ENCODE measurements around the gene PKD2.
"Not testable (repeated sequence)": the region's sequence is repeated elsewhere in the genome, so short reads cannot be mapped to it uniquely, and the experiment has no call there.

Gene PKD2

GRCh38 chr4:88078579-88078978 lies 71.1 kb downstream of the PKD2 start:
- no peak for DNase-seq

GRCh38 chr4:88080626-88081025 lies 73.2 kb downstream of the PKD2 start:
- DNase-seq, result no peak

GRCh38 chr4:88087004-88087403 lies 79.6 kb downstream of the PKD2 start:
- DNase-seq, result no peak

- no peak for DNase-seq
These were observed 83.5 kb downstream of the PKD2 start for GRCh38 chr4:88090898-88091297.

GRCh38 chr4:88091378-88091777 lies 83.9 kb downstream of the PKD2 start:
- no peak for DNase-seq

- no peak for DNase-seq
These were observed 86.4 kb downstream of the PKD2 start for GRCh38 chr4:88093874-88094273.

- no peak for DNase-seq
These were observed 89.9 kb downstream of the PKD2 start for GRCh38 chr4:88097301-88097700.

GRCh38 chr4:88097781-88098180 lies 90.3 kb downstream of the PKD2 start:
- no peak for DNase-seq

- no peak for DNase-seq
These were observed 91.7 kb downstream of the PKD2 start for GRCh38 chr4:88098993-88099752.

GRCh38 chr4:88101165-88101564 lies 93.7 kb downstream of the PKD2 start:
- DNase-seq, result no peak

- DNase-seq, result no peak
These were observed 94.6 kb downstream of the PKD2 start for GRCh38 chr4:88102026-88102425.

GRCh38 chr4:88104902-88105610 lies 97.6 kb downstream of the PKD2 start:
- peak; percentile 47 for DNase-seq

- DNase-seq, result no peak
These were observed 98.8 kb downstream of the PKD2 start for GRCh38 chr4:88106205-88106604.

GRCh38 chr4:88107406-88108107 lies 100.1 kb downstream of the PKD2 start:
- DNase-seq, result no peak

GRCh38 chr4:88108108-88108465 lies 100.7 kb downstream of the PKD2 start:
- not testable (repeated sequence) for DNase-seq

GRCh38 chr4:88108747-88109122 lies 101.3 kb downstream of the PKD2 start:
- DNase-seq, result no peak

- no peak for DNase-seq
These were observed 101.9 kb downstream of the PKD2 start for GRCh38 chr4:88109123-88109881.

GRCh38 chr4:88110826-88111225 lies 103.4 kb downstream of the PKD2 start:
- peak; percentile 54 for DNase-seq

- DNase-seq, result no peak
These were observed 105.4 kb downstream of the PKD2 start for GRCh38 chr4:88112856-88113255.

- DNase-seq, result no peak
These were observed 108.2 kb downstream of the PKD2 start for GRCh38 chr4:88115587-88115986.

- no peak for DNase-seq
These were observed 112.5 kb downstream of the PKD2 start for GRCh38 chr4:88119943-88120342.

- peak; percentile 47 for DNase-seq
These were observed 114.8 kb downstream of the PKD2 start for GRCh38 chr4:88122260-88122659.

All from NCI-H2029 (cell line).